A549 (cell line): Measurements from ENCODE around the gene DIP2C. TPM values are rescaled to one million over a fixed set of nuclear protein-coding genes. Genes with fewer than 3 reads are reported as not detected.
"Not testable (repeated sequence)": the region's sequence is repeated elsewhere in the genome, so short reads cannot be mapped to it uniquely, and the experiment has no call there.

Experiments
- ATAC-seq, 2 experiments: fragments of 200-7000 bp in 1 of 2; fragments of >200 bp in 1 of 2; cut with Nextera tagmentation in 1 of 2; cut with Tn5 transposase in 1 of 2; 3 replicates each; pipeline versions ENCODE4 v1.8.0 to v1.9.1; 2018 to 2020; ENCODE audit warnings: mild to moderate bottlenecking in 1 of 2, moderate library complexity in 1 of 2
- CTCF ChIA-PET: fragments of 300-600 bp; sonication (Branson Sonifier 250); formaldehyde crosslinking; extraction: SDS; loops from one replicate; lab custom pipeline; 2021; ENCODE audit warnings: antibody characterized with exemption, inconsistent platforms; lab: Yijun Ruan, JAX
- POLR2A ChIA-PET: fragments of 350-600 bp; formaldehyde crosslinking; extraction: SDS; loops from one replicate; lab custom pipeline; 2021; ENCODE audit warnings: antibody characterized with exemption, inconsistent platforms; lab: Yijun Ruan, JAX
- DNase-seq, 2 experiments: peaks; one replicate each; pipeline versions ENCODE4 v3.0.0 to v3.0.0-alpha.2; 2011 to 2016; ENCODE audit warnings: low read depth in 1 of 2, low spot score in 1 of 2
- FAIRE-seq: peaks from 2 replicates; lab custom pipeline; 2011; peaks lifted over from hg19 to GRCh38; lab: Jason Lieb, UNC
- H3K27ac ChIP-seq, 2 experiments: fragments of >200 bp; sonication (Bioruptor Twin); formaldehyde crosslinking; 3 replicates each; pipeline ENCODE4 v1.5.1; 2016 to 2017
- H3K4me1 ChIP-seq: fragments of >200 bp; sonication (Bioruptor Twin); formaldehyde crosslinking; 3 replicates; pipeline ENCODE4 v1.6.1; 2016
- H3K4me2 ChIP-seq: fragments of >200 bp; sonication (Bioruptor Twin); formaldehyde crosslinking; 3 replicates; pipeline ENCODE4 v1.6.1; 2016
- H3K4me3 ChIP-seq: fragments of >200 bp; sonication (Bioruptor Twin); formaldehyde crosslinking; 3 replicates; pipeline ENCODE4 v1.5.1; 2016
- H3K9me3 ChIP-seq: fragments of >200 bp; sonication (Bioruptor Twin); formaldehyde crosslinking; 3 replicates; pipeline ENCODE4 v1.6.1; 2016
- CEBPB ChIP-seq, 2 experiments: fragments of >200 bp in 1 of 2; sonication (Bioruptor Twin) in 1 of 2; formaldehyde crosslinking in 1 of 2; IDR thresholded peaks; 2 replicates each; pipeline ENCODE4 v1.6.1; 2012 to 2016
- CHD4 ChIP-seq: fragments of 200-600 bp; sonication (generic); IDR thresholded peaks from 2 replicates; pipeline ENCODE4 v1.6.1; 2016; ENCODE audit warnings: antibody characterized with exemption, mild to moderate bottlenecking, borderline replicate concordance
- CTCF ChIP-seq: fragments of >200 bp; sonication (Bioruptor Twin); formaldehyde crosslinking; IDR thresholded peaks from 3 replicates; pipeline ENCODE4 v1.5.1; 2016
- E2F6 ChIP-seq: IDR thresholded peaks from 2 replicates; pipeline ENCODE4 v1.6.1; 2012; ENCODE audit warnings: low read depth, borderline replicate concordance
- ELK1 ChIP-seq: fragments of 150-350 bp; IDR thresholded peaks from 2 replicates; pipeline ENCODE4 v1.6.1; 2014; ENCODE audit warnings: low read depth, mild to moderate bottlenecking, low read length
- EP300 ChIP-seq, 2 experiments: fragments of >200 bp; sonication (Bioruptor Twin); formaldehyde crosslinking; IDR thresholded peaks; 2 replicates in 1 of 2; 3 replicates in 1 of 2; pipeline ENCODE4 v1.6.1; 2016 to 2017
- FOSL2 ChIP-seq, 2 experiments: fragments of 450-650 bp in 1 of 2; fragments of >200 bp in 1 of 2; sonication (Bioruptor Twin) in 1 of 2; formaldehyde crosslinking; IDR thresholded peaks; 2 replicates each; pipeline versions ENCODE4 v1.5.0 to v1.6.1; 2016 to 2020; ENCODE audit warnings: mild to moderate bottlenecking in 1 of 2, moderate library complexity in 1 of 2
- GATA3 ChIP-seq: IDR thresholded peaks from 2 replicates; pipeline ENCODE4 v1.6.1; 2012; ENCODE audit warnings: borderline replicate concordance
- HDAC2 ChIP-seq: fragments of 200-600 bp; sonication (generic); IDR thresholded peaks from 2 replicates; pipeline ENCODE4 v1.6.1; 2016
- HOXB13 ChIP-seq: fragments of 250-450 bp; sonication (Bioruptor Pico); IDR thresholded peaks from 2 replicates; pipeline ENCODE4 v1.5.0; 2020; ENCODE audit warnings: low read depth, mild to moderate bottlenecking, moderate library complexity
- JUN ChIP-seq, 2 experiments: fragments of >200 bp; sonication (Bioruptor Twin); formaldehyde crosslinking; IDR thresholded peaks; 2 replicates in 1 of 2; 3 replicates in 1 of 2; pipeline ENCODE4 v1.6.1; 2016 to 2017
- JUNB ChIP-seq: fragments of >200 bp; sonication (Bioruptor Twin); formaldehyde crosslinking; IDR thresholded peaks from 2 replicates; pipeline ENCODE4 v1.6.1; 2016
- KDM1A ChIP-seq: fragments of 200-600 bp; sonication (generic); IDR thresholded peaks from 2 replicates; pipeline ENCODE4 v1.6.1; 2016; ENCODE audit warnings: low read depth, mild to moderate bottlenecking
- MAFK ChIP-seq: fragments of 450-650 bp; IDR thresholded peaks from 2 replicates; pipeline ENCODE4 v1.6.1; 2014; ENCODE audit not compliant: partially characterized antibody
- MAZ ChIP-seq: fragments of 150-350 bp; IDR thresholded peaks from 2 replicates; pipeline ENCODE4 v1.6.1; 2014; ENCODE audit warnings: antibody characterized with exemption, low read depth, low read length, borderline replicate concordance
- MYC ChIP-seq: IDR thresholded peaks from 2 replicates; pipeline ENCODE4 v1.6.1; 2012; ENCODE audit warnings: mild to moderate bottlenecking, inconsistent platforms, low read length, improper control_type of control experiment, borderline replicate concordance
- NPAS2 ChIP-seq: fragments of 250-450 bp; sonication (Bioruptor Pico); IDR thresholded peaks from 2 replicates; pipeline ENCODE4 v1.8.0; 2022; ENCODE audit warnings: mild to moderate bottlenecking, moderate library complexity, borderline replicate concordance
- PBX3 ChIP-seq: IDR thresholded peaks from 2 replicates; pipeline ENCODE4 v1.6.1; 2012
- RCOR1 ChIP-seq: fragments of 150-350 bp; IDR thresholded peaks from 2 replicates; pipeline ENCODE4 v1.6.1; 2014; ENCODE audit warnings: antibody characterized with exemption, low read length, low read depth
- REST ChIP-seq: fragments of 200-600 bp; sonication (generic); IDR thresholded peaks from 2 replicates; pipeline ENCODE4 v1.6.1; 2016; ENCODE audit warnings: antibody characterized with exemption, mild to moderate bottlenecking, moderate library complexity
- TP53 ChIP-seq: fragments of 250-450 bp; sonication (Bioruptor Pico); IDR thresholded peaks from 2 replicates; pipeline ENCODE4 v1.5.0; 2021; ENCODE audit warnings: mild to moderate bottlenecking, moderate library complexity
- WGBS: methylation state at CpG from one replicate; pipeline ENCODE4 v1.1.6; 2017; ENCODE audit errors: missing lambda C conversion rate; 5-methylcytosine and 5-hydroxymethylcytosine counted together
- polyA plus RNA-seq, 4 experiments: library from polyadenylated mRNA; depleted of rRNA in 3 of 4; stranded (reverse); fragments of >200 nt; fragmentation: RNase III in 1 of 4; extraction: RNeasy Plus Mini Kit Qiagen cat#74134 plus additional on column Dnase treatment in 1 of 4; gene quantifications; 2 replicates in 3 of 4; 3 replicates in 1 of 4; pipeline ENCODE4 v1.2.3, GENCODE V29; 2011 to 2017

The DIP2C gene
- polyA plus RNA-seq, 2 of the 4 experiments (the other 2 are of a cell fraction): 3.7 to 5.0 TPM

- no peaks in the 10 kb centered on the region for H3K4me1 ChIP-seq
- no peak overlapping the region for H3K4me3 ChIP-seq
- no peak overlapping the region for H3K4me2 ChIP-seq
- TF ChIP-seq HOXB13 (CRISPR knock-in tag): no peak
- TF ChIP-seq JUNB: no peak
- no peak for TF ChIP-seq PBX3
- no peak for TF ChIP-seq GATA3
- TF ChIP-seq CHD4: no peak
- no peak for TF ChIP-seq CTCF
- TF ChIP-seq JUN (IDR thresholded peaks at IDR 0.05): no peak
- TF ChIP-seq RCOR1: no peak
- no peak for TF ChIP-seq KDM1A
- TF ChIP-seq CEBPB (IDR thresholded peaks at IDR 0.05): no peak
- TF ChIP-seq E2F6: no peak
- no peak for TF ChIP-seq TP53
- no peak for TF ChIP-seq MYC
- DNase-seq: no peak
- no peaks in the 10 kb centered on the region for H3K9me3 ChIP-seq
- POLR2A ChIA-PET: interaction anchor here (0.5 kb wide), 1 partner anchor 701 kb away, joined by 4 read pairs; the partner anchor contains the start of gene IDI1
- CTCF ChIA-PET: interaction anchor here (0.7 to 1.0 kb wide), 3 partner anchors 23 to 192 kb away, joined by 3 read pairs; no protein-coding TSS in a partner anchor
- no peak for ATAC-seq
- no peak overlapping the region for H3K27ac ChIP-seq
- no peak for FAIRE-seq
- 95% methylated on average over 13 of the region's 17 CpGs for WGBS
Observed at GRCh38 chr10:348456-348855, 341.0 kb downstream of the DIP2C start.

GRCh38 chr10:347774-348173 lies 341.7 kb downstream of the DIP2C start:
- H3K4me2 ChIP-seq, H3K27ac ChIP-seq, H3K4me1 ChIP-seq, DNase-seq, ATAC-seq, H3K4me3 ChIP-seq, H3K9me3 ChIP-seq, FAIRE-seq: not testable (repeated sequence)
- 93% methylated on average over 31 of the region's 34 CpGs for WGBS
- POLR2A ChIA-PET: interaction anchor here (0.5 kb wide), 1 partner anchor 701 kb away, joined by 4 read pairs; the partner anchor contains the start of gene IDI1
- CTCF ChIA-PET: interaction anchor here (0.7 to 1.1 kb wide), 4 partner anchors 24 to 192 kb away, joined by 3 read pairs; no protein-coding TSS in a partner anchor

GRCh38 chr10:347190-347589 lies 342.3 kb downstream of the DIP2C start:
- POLR2A ChIA-PET, H3K9me3 ChIP-seq, H3K4me3 ChIP-seq, H3K4me2 ChIP-seq, FAIRE-seq, ATAC-seq, DNase-seq, H3K27ac ChIP-seq, H3K4me1 ChIP-seq: not testable (repeated sequence)
- CTCF ChIA-PET: interaction anchor here (0.7 to 1.1 kb wide), 2 partner anchors 73 to 74 kb away, joined by 3 read pairs; no protein-coding TSS in a partner anchor
- WGBS: 88% methylated on average over 30 of the region's 33 CpGs

- POLR2A ChIA-PET: no interaction called here
- TF ChIP-seq MAFK (no peak), REST (no peak), NPAS2 (CRISPR knock-in tag) (no peak), JUN (IDR thresholded peaks at IDR 0.05) (no peak), FOSL2 (IDR thresholded peaks at IDR 0.05) (no peak), FOSL2 (CRISPR knock-in tag; IDR thresholded peaks at IDR 0.05) (no peak), MAZ (no peak), EP300 (IDR thresholded peaks at IDR 0.05) (no peak), ELK1 (no peak), HDAC2 (no peak)
Observed at GRCh38 chr10:344582-345200, 344.8 kb downstream of the DIP2C start.

More at GRCh38 chr10:344582-345200, 344.8 kb downstream of the DIP2C start:
- CTCF ChIA-PET: interaction anchor here (0.8 to 1.5 kb wide), 3 partner anchors 10 to 164 kb away, joined by 3 read pairs; no protein-coding TSS in a partner anchor
- Histone ChIP-seq H3K27ac (no peak overlapping the region), H3K9me3 (no peaks in the 10 kb centered on the region), H3K4me3 (no peak overlapping the region), H3K4me1 (peaks cover 2% of the 10 kb centered on the region; the same call in 2 of the 3 replicates), H3K4me2 (no peak overlapping the region)
- DNase-seq (no peak), ATAC-seq (no peak), FAIRE-seq (no peak)
- 94% methylated on average over 22 of the region's 27 CpGs for WGBS
